ENCODE data around the gene DGUOK. TPM values are rescaled to one million over a fixed set of nuclear protein-coding genes. Genes with fewer than 3 reads are reported as not detected.
A peak's percentile ranks its signal among the peaks of the same experiment; 100 is the strongest.

DGUOK gene
- total and polyA plus RNA-seq, 8 donors, result 1.7 to 91.3 (median 33.8) TPM; not detected in 1

DNA sequence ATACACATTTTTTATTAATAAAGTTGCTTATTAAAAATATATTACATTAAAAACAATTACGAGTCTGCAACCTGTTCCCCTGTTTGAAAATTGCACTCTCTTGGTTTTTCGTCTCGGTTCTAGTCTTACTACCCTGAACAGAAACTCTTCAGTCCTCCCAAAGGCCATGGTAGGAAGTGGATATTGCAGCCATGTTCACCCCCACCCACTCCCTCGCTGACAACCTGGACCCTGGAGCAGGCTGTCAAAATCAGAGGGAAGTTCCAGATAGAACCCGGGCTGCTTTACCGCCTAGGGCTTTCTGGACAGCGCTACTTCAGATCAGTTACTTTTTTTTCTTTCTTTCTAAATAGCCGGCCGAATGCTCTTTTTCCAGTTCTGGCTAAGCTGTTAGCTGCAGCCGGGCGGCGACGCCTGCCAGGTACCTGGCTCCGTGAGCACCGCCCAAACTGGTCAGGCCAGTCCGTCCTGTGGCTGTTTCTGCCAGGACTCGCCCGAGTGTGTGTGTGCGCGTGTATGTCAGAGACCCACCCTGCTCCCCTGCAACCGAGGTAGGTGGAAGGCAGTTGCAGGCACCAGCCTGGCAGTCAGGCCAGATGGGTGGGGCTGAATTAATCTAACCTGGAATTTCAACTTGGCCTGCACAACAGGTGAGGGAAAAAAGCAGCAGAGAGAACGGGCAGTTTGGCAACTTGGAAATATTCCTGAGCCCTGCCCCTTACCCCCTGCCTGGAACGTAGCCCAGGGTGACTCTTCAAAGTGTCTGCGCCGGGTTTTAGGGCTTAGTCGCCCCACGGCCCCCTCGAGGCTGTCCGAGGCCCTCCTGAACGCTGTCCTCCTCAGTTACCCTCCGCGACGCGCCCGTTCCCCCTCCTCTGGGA lies 56.9 kb downstream of the DGUOK start:
- peak; percentile 97 to 98 for DNase-seq
- intact Hi-C loops (cut with DNase I; ENCODE audit: low total_unique reads), result no loop called here
- 14 to 26% (median 15%) methylated on average over 34 to 35 of the region's 35 CpGs for WGBS, 5 donors
- H3K36me3 ChIP-seq, result no peaks in the 10 kb centered on the region
- H3K4me3 ChIP-seq, result peak overlapping the region; percentile 52 to 66 (median 64)
- H3K9me3 ChIP-seq, result no peaks in the 10 kb centered on the region
- H3K27ac ChIP-seq, result peak overlapping the region; percentile 92 to 99 (median 95)
- H3K4me1 ChIP-seq, result peaks cover 53 to 89% (median 82%) of the 10 kb centered on the region in 4 donors
- TF ChIP-seq, protein P1, sequence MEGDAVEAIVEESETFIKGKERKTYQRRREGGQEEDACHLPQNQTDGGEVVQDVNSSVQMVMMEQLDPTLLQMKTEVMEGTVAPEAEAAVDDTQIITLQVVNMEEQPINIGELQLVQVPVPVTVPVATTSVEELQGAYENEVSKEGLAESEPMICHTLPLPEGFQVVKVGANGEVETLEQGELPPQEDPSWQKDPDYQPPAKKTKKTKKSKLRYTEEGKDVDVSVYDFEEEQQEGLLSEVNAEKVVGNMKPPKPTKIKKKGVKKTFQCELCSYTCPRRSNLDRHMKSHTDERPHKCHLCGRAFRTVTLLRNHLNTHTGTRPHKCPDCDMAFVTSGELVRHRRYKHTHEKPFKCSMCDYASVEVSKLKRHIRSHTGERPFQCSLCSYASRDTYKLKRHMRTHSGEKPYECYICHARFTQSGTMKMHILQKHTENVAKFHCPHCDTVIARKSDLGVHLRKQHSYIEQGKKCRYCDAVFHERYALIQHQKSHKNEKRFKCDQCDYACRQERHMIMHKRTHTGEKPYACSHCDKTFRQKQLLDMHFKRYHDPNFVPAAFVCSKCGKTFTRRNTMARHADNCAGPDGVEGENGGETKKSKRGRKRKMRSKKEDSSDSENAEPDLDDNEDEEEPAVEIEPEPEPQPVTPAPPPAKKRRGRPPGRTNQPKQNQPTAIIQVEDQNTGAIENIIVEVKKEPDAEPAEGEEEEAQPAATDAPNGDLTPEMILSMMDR (IDR thresholded peaks at IDR 0.05), result peak in 1 of 7 experiments; percentile 12
- TF ChIP-seq EP300 (IDR thresholded peaks at IDR 0.05) (no peak), POLR2AphosphoS5 (IDR thresholded peaks at IDR 0.05) (peak in 2 of 3 donors; percentile 89 to 96), POLR2A (IDR thresholded peaks at IDR 0.05) (peak in 1 of 4 donors; percentile 58)
- H3K27me3 ChIP-seq, result no peaks in the 10 kb centered on the region

GRCh38 chr2:73984203-73984921 lies 57.7 kb downstream of the DGUOK start, which contains the start of gene TET3:
Gene TET3 (plus strand): TSS chr2:73984910. CDS start chr2:73986404, 1,494 bp downstream.
- H3K27me3 ChIP-seq, result no peaks in the 10 kb centered on the region
- DNase-seq, result peak; percentile 67 to 88
- peak within 1 kb of the TSS; percentile 52 to 66 (median 64) for H3K4me3 ChIP-seq
- H3K36me3 ChIP-seq, result peaks cover 0 to 2% (median 0%) of the 10 kb centered on the region in 4 donors
- 0 to 3% (median 1%) methylated on average over 14 to 85 of the region's 85 CpGs for WGBS, 5 donors
- intact Hi-C loops (cut with DNase I; ENCODE audit: low total_unique reads), result no loop called here
- peaks cover 55 to 90% (median 86%) of the 10 kb centered on the region in 4 donors for H3K4me1 ChIP-seq
- H3K27ac ChIP-seq, result peak within 1 kb of the TSS; percentile 92 to 99 (median 95)
- H3K9me3 ChIP-seq, result no peaks in the 10 kb centered on the region
- TF ChIP-seq, protein P1 (IDR thresholded peaks at IDR 0.05), result no peak
- TF ChIP-seq EP300 (IDR thresholded peaks at IDR 0.05) (no peak), POLR2AphosphoS5 (IDR thresholded peaks at IDR 0.05) (no peak), POLR2A (IDR thresholded peaks at IDR 0.05) (no peak)

DNA sequence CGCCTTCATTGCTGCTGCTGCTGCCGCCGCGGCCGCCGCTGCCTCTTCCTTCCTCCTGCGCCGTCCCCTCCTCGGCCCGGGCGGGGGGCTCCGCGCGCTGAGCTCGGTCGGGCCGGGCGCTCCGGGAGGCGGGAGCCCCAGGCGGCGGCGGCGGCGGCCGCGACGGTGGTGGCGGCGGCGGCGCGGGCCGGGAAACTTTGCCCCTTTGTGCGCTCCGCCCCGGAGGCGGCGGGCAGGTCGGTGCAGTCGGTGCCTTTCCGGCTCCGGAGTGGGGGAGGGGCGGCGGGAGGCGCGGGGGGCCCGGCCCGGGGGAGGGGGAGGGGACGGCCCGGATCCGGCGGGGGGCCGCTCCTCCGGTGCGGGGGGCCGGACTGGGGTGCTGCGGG lies 58.2 kb downstream of the DGUOK start:
- no peaks in the 10 kb centered on the region for H3K27me3 ChIP-seq
- peaks cover 0 to 7% (median 0%) of the 10 kb centered on the region in 4 donors for H3K36me3 ChIP-seq
- peak overlapping the region in 4 of 5 donors; percentile 92 to 95 (median 94) for H3K27ac ChIP-seq
- intact Hi-C loops (cut with DNase I; ENCODE audit: low total_unique reads), result no loop called here
- H3K4me1 ChIP-seq, result peaks cover 55 to 90% (median 85%) of the 10 kb centered on the region in 4 donors
- H3K9me3 ChIP-seq, result no peaks in the 10 kb centered on the region
- TF ChIP-seq, protein P1 (IDR thresholded peaks at IDR 0.05), result no peak
- peak in 2 of 3 donors; percentile 42 to 48 for TF ChIP-seq POLR2AphosphoS5 (IDR thresholded peaks at IDR 0.05)
- H3K4me3 ChIP-seq, result peak overlapping the region; percentile 52 to 66 (median 64)
- WGBS, 5 donors, result 0 to 1% methylated on average over 7 to 49 of the region's 58 CpGs; no CpG with 5 or more reads in 3 of the 5 donors
- DNase-seq, result peak in 1 of 2 donors; percentile 61
